Large intestine (tissue), 3 donors: ENCODE measurements around the gene ROMO1. TPM values are rescaled to one million over a fixed set of nuclear protein-coding genes. Genes with fewer than 3 reads are reported as not detected.
"Not testable (repeated sequence)": the region's sequence is repeated elsewhere in the genome, so short reads cannot be mapped to it uniquely, and the experiment has no call there.

Experiments
- DNase-seq, 2 donors: peaks; one replicate each; pipeline versions ENCODE4 v3.0.0 to v3.0.0-alpha.2; 2013
- H3K27ac ChIP-seq: one replicate; pipeline ENCODE4 v1.5.1; 2013; ENCODE audit warnings: low read length
- H3K27me3 ChIP-seq: 2 replicates; pipeline ENCODE4 v1.6.1; 2013; ENCODE audit warnings: low read length; ENCODE audit not compliant: control insufficient read depth, insufficient read depth
- H3K36me3 ChIP-seq: 2 replicates; pipeline ENCODE4 v1.6.1; 2013; ENCODE audit warnings: low read length; ENCODE audit not compliant: control insufficient read depth, insufficient read depth
- H3K4me1 ChIP-seq: one replicate; pipeline ENCODE4 v1.6.1; 2013; ENCODE audit warnings: low read length; ENCODE audit not compliant: control insufficient read depth, insufficient read depth
- H3K4me3 ChIP-seq: one replicate; pipeline ENCODE4 v1.5.1; 2013; ENCODE audit warnings: low read length
- H3K9me3 ChIP-seq: one replicate; pipeline ENCODE4 v1.6.1; 2013; ENCODE audit warnings: mild to moderate bottlenecking, low read depth, low read length, moderate library complexity; ENCODE audit not compliant: control insufficient read depth
- WGBS: methylation state at CpG from one replicate; pipeline ENCODE4 v1.1.5; 2013; ENCODE audit warnings: low lambda C conversion rate; ENCODE audit not compliant: insufficient coverage; 5-methylcytosine and 5-hydroxymethylcytosine counted together
- polyA plus RNA-seq: library from polyadenylated mRNA; unstranded; fragments of 120-200 nt; gene quantifications from one replicate; pipeline ENCODE4 v1.2.1, GENCODE V29; 2013

ROMO1 gene
- polyA plus RNA-seq, 1 donor = 133 TPM

DNA sequence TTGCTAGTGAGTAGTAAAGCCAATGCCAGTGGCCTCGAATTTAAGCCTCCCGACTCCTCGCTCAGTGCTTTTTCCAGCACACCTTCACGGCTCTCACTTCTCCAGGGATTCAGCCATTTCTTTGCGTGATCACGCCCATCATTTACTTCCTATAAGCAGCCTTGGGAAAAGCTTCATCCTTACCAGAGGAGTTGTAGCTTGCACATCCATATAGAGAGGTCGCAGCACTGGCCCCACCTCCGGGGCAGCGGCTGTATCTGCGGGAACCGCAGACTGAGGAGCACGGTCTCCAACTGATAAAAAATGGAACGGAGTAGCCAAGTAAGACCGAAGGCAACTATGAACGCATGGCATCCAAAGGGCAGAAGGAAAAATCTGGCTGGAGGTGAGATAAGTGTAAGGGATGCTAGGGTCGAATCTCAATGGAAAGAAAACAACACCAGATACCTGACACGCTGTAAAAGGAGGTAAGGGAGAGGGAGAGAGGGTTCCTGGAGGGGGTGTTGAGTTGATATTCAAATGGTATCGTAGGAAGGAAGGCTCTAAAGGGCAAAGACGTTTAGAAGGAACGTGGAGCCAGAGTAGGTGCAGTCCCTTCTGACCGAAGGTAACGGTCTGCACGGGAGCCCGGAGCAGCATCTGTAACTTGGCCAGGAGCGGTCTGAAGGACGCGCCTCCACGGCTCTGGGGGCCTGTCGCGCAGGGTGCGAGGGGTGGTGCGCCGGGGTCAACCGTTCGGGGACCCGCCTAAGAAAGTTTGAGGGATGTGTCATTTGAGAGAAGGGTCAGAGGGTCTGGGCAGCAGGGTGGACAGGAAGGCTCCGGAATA lies 693 bp upstream of the ROMO1 start:
- H3K4me1 ChIP-seq = peaks cover 12% of the 10 kb centered on the region
- peaks cover 36% of the 10 kb centered on the region for H3K36me3 ChIP-seq
- peak overlapping the region; percentile 74 for H3K4me3 ChIP-seq
- H3K27ac ChIP-seq = peak overlapping the region; percentile 72
- H3K9me3 ChIP-seq = no peaks in the 10 kb centered on the region
- WGBS = 0% methylated on average over 1 of the region's 37 CpGs
- H3K27me3 ChIP-seq = no peaks in the 10 kb centered on the region
- peak in 1 of 2 donors; percentile 13 for DNase-seq

DNA sequence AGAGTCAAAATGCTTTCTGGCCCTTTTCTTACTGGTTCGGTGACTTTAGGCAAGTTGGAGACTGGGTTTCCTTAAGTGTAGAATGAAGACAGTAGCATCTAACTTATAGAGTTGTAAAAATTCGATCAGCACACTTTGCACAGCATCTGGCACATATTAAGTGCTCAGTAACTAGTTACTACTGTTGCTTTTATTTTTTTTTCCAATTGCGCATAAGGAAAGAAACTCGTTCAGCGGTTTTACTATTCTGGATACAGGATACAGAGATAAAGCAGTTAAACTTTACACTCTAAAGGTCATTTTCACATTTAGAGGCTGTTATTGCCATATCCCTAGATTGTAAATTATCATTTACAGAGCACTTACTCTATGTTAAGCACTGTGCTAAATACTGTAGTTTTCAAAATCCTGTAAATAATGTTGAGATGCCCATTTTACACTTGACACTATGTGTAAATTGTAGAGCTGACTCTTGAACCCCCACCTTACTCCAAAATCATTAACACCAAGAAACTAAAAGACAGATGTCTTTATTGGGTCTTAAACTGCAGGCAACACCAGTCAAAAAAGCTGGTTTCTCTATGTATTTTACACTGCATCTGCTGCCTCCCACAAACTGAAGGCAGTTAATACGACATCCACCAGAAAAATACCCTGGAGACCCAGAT lies 886 bp downstream of the ROMO1 start:
- H3K9me3 ChIP-seq = no peaks in the 10 kb centered on the region
- peaks cover 12% of the 10 kb centered on the region for H3K4me1 ChIP-seq
- H3K27ac ChIP-seq = peak overlapping the region; percentile 72
- peak in 1 of 2 donors; percentile 53 for DNase-seq
- H3K27me3 ChIP-seq = no peaks in the 10 kb centered on the region
- WGBS = no CpG with 5 or more reads among the region's 6 CpGs
- H3K36me3 ChIP-seq = peaks cover 42% of the 10 kb centered on the region
- H3K4me3 ChIP-seq = peak overlapping the region; percentile 74

DNA sequence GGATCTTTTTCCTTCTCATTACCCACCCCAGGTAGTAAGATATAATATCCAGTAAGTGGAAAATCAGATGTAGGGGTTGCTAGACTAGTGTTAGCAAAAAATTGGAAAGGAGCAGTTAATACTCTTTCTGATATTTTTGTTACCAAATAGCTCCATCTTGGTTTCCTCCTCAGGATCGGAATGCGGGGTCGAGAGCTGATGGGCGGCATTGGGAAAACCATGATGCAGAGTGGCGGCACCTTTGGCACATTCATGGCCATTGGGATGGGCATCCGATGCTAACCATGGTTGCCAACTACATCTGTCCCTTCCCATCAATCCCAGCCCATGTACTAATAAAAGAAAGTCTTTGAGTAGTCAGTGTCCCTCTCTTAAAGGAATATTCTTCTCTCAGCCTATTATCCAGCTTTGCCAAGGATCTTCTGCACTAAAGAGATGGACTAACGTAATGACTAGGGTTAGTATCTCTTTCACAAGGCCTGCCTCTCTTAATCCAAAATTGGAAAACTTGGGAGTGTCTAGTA lies 1.5 kb downstream of the ROMO1 start:
- Histone ChIP-seq H3K4me3 (no peak overlapping the region), H3K27ac (no peak overlapping the region), H3K9me3 (no peaks in the 10 kb centered on the region), H3K27me3 (no peaks in the 10 kb centered on the region), H3K4me1 (peaks cover 12% of the 10 kb centered on the region), H3K36me3 (peaks cover 41% of the 10 kb centered on the region)
- DNase-seq = no peak
- WGBS = no CpG with 5 or more reads among the region's 7 CpGs

DNA sequence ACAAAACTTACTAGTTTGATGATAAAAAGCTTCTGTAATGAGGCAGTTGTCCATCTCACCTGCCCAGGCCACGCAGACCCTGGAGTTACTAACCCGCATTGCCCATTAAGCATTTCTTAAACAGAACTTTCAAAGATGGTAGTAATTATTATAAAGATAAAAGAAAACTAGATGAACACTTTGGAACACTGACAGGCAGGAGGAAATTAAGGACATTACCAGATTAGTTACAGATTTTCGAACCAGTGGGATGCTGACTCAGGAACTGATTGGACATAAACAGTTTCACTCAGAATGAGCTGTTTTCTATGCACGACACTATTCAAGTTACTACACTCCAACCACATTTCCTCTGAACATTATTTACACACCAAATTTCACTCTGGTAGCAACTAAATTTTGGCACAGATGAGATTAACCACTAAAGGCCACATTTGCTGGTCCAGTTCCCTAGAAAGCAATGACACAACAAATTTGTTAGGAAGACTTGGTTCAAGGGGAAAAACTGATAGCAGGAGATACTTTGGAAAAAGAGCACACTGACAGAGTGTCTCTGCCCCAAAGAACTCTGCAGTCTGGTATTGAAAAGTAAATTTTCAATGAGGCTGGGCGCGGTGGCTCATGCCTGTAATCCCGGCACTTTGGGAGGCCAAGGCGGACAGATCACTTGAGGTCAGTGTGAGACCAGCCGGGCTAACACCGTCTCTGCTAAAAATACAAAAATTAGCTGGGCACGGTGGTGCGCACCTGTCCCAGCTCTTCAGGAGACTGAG lies 3.0 kb downstream of the ROMO1 start:
- no peaks in the 10 kb centered on the region for H3K9me3 ChIP-seq
- no peak for DNase-seq
- peaks cover 46% of the 10 kb centered on the region for H3K36me3 ChIP-seq
- H3K27me3 ChIP-seq = no peaks in the 10 kb centered on the region
- no peak overlapping the region for H3K4me3 ChIP-seq
- WGBS = 100% methylated on average over 3 of the region's 12 CpGs
- peaks cover 12% of the 10 kb centered on the region for H3K4me1 ChIP-seq
- no peak overlapping the region for H3K27ac ChIP-seq

DNA sequence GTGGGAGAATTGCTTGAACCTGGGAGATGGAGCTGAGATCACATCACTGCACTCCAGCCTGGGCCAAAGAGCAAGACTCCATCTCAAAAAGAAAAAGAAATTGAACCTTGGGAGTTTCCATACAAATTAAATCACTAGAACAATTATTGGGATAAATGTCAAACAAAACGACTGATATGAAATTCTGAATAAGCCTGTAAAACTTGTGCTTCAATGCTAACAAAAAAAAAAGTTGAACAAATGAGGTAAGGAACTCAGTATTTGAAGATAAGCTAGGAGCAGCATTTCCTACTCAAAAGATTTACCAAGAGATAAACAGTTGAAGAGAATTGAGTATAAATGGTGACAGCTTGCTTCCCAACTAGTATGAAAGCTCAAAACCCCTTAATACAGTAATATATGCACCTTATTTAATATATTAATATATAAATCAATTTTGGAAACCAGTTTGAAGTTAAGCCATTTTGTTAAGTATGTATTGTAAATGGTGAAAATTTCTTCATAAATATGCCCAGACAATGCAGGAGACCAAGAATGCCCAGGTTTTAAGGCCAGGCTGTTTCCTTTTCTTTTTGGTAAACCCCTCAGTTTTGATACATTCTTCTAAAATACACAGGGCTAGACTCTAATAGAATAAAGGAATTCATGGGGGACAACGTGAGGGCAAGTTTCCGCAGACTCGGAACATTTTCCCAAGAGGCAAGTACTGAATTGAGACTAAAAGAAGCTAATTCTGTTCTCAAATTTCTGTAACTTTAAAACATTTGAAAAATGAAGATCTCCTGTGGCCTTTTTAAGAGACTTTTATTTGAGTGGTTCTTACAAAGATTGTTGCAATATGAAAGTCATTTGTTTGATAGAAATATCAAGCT lies 3.9 kb downstream of the ROMO1 start:
- H3K4me1 ChIP-seq = peaks cover 10% of the 10 kb centered on the region
- no peak overlapping the region for H3K4me3 ChIP-seq
- no peak for DNase-seq
- peaks cover 48% of the 10 kb centered on the region for H3K36me3 ChIP-seq
- no peaks in the 10 kb centered on the region for H3K9me3 ChIP-seq
- no peaks in the 10 kb centered on the region for H3K27me3 ChIP-seq
- no peak overlapping the region for H3K27ac ChIP-seq
- WGBS = 92% methylated on average over 2 of the region's 4 CpGs

DNA sequence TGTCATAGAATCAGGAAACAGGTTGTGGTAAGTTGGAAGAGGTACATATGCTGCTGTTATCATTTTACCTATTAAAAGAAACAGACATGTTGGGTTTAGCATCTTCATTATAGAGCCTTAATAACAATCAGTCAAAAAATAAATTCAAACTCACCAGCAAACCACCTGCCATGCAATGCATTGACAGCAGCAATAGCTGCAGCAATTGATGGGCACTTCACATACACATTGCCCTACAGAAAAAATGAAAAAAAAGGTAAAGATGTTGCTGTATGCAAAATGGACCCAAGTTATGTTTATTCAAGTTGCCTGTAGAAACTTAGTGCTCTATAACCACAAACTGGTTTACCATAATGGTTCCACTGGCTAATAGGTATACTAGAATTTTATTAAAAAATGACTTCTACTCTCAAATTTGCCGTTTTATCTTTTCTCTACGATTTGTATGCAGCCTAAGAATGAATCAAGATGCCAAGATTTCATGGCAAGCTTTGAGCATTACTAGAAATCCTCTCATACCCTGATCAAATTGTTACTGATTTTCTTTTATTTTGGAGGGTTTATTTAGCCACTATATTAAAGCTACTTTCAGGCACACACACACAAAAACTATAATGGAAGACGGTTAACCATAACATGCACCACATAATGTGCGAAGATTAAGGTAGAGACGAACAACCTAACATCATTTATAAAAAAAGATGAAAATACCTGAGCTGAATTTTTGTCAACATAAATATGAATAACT lies 5.5 kb downstream of the ROMO1 start:
- WGBS = 92% methylated on average over 2 of the region's 5 CpGs
- Histone ChIP-seq H3K4me1 (peaks cover 7% of the 10 kb centered on the region), H3K36me3 (peaks cover 55% of the 10 kb centered on the region)

DNA sequence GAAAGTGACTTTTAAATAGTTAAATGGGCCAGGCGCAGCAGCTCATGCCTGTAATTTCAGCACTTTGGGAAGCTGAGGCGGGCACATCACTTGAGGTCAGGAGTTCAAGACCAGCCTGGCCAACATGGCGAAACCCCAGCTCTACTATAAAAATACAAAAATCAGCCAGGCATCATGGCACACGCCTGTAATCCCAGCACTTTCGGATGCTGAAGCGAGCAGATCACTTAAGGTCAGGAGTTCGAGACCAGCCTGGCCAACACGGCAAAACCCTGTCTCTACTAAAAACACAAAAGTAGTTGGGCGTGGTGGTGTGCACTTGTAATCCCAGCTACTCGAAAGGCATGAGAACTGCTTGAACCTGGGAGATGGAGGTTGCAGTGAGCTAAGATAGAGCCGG lies 6.7 kb downstream of the ROMO1 start:
- H3K36me3 ChIP-seq = peaks cover 65% of the 10 kb centered on the region
- DNase-seq, H3K9me3 ChIP-seq, H3K27ac ChIP-seq, H3K4me1 ChIP-seq, H3K27me3 ChIP-seq, H3K4me3 ChIP-seq: not testable (repeated sequence)
- WGBS = 67% methylated on average over 1 of the region's 11 CpGs

More for the DNA sequence above, 5.5 kb downstream of the ROMO1 start:
- Histone ChIP-seq H3K27ac (no peak overlapping the region), H3K9me3 (no peaks in the 10 kb centered on the region), H3K27me3 (no peaks in the 10 kb centered on the region), H3K4me3 (no peak overlapping the region)
- no peak for DNase-seq

DNA sequence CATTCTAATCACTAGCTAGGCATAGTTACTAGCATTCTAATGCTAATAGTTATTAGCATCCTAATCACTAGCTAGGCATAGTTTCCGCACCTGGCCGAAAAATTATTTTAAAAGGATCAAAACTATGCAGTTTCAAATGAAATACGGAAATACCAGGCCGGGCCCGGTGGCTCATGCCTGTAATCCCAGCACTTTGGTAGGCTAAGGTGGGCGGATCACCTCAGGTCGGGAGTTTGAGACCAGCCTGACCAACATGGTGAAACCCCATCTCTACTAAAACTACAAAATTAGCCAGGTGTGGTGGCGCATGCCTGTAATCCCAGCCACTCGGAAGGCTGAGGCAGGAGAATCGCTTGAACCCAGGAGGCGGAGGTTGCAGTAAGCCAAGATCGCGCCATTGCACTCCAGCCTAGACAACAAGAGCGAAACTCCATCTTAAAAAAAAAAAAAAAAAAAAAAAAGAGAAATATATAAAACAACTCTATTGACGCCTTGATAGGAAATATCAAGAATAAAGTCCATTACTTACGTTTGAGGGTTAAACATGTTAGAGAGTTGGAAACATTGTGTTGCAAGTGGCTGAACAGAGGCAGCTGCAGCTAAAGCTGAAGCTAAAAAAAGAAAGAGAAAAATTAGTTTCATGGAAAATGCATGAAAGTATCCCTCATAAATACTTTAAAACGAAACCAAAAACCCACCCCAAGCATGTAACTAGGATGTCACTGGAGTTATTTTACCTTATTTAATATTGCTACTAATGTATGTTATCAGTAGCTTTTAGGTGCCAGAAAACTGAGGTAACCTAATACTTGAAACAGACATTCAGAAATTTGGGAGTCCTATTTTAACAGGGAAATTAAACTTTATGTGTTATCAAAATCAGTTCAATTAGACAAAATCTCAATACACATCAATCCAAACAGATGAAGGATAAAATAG lies 7.7 kb downstream of the ROMO1 start:
- peaks cover 69% of the 10 kb centered on the region for H3K36me3 ChIP-seq
- H3K9me3 ChIP-seq, H3K27ac ChIP-seq, H3K4me1 ChIP-seq, DNase-seq, H3K27me3 ChIP-seq, H3K4me3 ChIP-seq: not testable (repeated sequence)
- 88% methylated on average over 2 of the region's 17 CpGs for WGBS
